Activated CD4-positive, alpha-beta T cell treated with anti-CD3 and anti-CD28 coated beads for 1 hour (primary cell): ENCODE data around the gene TMF1.

Experiments used
- DNase-seq: peaks from one replicate; pipeline ENCODE4 v3.0.0-alpha.2; 2020

Gene TMF1

DNA sequence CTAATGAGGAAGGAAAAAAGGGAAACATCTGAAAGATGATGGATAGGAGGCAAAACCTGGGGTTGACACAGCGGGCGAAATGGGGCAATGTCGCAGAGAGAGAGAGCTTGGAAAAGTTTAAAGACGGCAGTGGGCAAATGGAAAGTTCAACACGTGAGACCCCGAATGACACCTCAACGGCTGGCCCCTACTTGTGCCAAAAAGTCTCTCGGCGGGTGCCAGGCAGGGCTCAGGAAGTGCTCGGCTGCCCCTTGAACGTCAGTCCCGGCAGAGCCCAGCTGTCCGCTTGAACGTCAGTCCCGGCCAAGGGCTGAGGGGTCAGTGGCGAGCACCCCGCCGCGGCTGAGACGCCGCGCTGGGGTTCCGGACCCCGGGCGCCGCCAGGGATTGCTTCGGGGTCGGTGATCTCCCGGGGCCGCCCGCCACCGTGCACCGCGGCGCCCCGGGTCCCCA, 39.3 kb downstream of the TMF1 start:
- no peak for DNase-seq

DNA sequence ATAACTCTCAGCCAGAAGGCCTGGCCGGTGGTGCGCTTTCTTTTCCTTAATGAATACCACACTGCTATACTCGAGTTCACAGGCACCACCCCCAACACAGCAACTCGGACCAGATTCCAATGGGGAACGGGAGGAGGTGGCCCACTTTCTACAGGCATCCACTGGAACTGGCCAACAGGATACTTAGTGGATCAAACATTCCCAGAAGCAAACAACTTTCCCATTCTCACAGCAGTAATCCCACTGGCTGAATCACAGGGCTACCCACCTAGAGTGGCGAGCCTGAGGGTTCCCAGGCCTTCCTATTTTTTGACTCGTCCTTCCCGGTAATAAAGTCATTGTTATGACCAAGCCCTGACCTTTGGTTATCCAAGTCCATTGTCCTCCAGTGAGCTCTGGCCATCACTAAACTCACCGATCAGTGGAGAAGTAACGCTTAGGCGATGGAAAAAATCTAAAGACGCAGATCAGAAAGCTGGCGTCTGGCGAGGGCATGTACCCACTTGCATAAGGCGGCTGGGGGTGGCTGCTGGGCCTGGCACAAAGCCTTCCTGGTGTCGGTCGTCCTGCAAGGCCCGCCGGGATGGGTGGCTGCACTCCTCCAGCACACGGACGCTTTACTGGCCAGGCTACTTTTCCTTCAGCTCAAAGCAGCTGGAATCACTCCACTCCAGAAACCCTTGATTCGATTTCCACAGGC, 39.9 kb downstream of the TMF1 start:
- DNase-seq = no peak

DNA sequence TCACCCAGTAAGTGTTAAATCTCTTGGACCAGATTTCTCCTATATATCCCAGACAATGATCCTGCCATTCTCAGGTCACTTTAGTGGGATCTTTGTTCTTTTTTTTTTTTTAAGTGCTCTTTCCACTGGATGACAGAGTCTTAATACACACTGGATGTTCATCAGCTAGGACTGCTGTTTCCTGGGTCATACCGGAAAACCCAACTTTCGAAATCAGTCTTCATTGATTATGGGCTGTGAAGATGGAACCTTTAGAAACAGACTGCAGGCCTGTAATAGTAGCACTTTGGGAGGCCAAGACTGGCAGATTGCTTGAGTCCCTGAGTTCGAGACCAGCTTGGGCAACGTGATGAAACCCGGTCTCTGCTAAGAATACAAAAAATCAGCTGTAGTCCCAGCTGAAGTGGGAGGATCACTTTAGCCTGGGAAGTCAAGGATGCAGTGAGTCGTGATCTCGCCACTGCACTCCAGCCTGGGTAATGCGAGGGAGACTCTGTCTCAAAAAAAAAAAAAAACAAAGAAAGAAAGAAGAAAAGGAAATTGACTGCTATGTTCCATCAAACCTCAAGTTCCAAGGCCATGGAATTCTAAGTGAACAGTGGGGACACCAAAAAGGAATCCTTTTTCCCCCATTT, 40.9 kb downstream of the TMF1 start:
- no peak for DNase-seq

DNA sequence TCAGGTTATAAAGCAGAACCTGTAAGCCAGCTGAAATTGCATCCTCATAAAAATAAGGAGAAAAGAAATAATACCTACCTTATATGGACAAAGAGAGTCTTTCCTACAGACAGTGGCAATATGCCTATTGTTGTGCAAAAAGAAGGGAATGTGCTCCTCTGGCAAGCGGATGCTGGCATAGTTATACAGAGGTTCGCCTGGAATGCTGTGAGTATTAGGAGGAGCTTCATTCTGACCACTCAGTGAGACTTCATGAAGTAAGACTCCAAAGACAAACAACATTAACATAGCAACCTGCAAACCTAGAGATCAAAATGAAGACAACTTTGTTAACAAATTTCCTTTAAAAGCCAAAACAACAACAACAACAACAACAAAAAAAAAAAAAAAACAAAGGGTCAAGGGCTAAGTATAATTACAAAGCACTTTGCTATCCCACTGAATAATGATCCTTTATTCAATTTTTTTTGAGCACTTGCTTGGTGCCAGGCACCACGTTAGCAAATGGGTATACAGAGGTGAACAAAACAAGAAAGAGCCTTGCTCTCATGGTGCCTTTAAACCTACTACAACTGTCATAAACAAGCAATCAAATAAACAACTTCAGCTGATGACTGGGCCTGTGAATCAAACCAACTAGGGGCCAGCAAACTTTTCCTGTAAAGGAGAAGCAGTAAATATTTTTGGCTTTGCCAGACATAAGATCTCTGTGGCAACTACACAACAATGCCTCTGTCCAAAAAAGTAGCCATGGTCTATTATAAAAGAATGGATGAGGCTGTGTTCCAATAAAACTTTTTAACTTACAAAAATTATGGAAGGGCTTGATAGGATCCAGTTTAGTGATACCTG, 42.3 kb downstream of the TMF1 start:
- no peak for DNase-seq

DNA sequence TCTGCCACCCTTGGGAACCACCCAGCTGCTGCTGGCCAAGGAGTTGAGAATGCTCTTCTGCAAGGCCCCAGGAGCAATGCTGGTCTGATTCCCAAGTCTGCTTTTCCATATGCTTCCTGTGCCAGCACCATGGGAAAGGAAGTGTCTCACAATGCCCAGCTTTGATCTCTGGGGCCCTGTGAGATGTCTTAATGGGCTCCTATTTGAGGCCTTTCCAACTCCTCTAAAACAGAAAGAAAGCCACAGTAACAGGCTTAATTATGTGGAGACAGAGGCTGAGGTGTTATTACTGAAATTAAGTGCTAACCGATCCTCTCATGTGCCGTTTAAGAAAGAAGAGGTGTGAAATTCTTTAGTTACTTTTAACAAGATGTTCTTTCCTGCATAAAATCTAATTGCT, 43.2 kb downstream of the TMF1 start:
- no peak for DNase-seq

GRCh38 chr3:69005791-69006482, 46.2 kb downstream of the TMF1 start:
- no peak for DNase-seq

GRCh38 chr3:69005071-69005790, 46.9 kb downstream of the TMF1 start:
- no peak for DNase-seq

DNA sequence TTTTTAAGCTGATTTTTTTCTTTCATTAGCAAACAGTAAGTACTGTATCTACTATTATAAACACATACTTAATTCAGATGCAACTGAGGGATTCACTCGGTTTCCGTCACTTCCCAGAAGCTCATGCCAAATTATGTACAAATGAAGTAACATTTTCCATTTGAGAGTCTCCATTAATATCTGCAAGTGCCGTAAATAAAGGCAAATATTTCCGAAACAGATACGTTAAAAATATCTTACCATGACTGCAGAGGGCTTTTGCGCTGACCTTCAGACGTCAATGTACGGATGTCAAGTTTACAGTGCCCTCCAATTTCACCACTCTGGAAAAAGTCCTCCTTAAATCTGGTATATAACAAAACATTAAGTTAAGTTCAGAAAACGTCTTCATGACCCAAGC, 48.0 kb downstream of the TMF1 start:
- no peak for DNase-seq

DNA sequence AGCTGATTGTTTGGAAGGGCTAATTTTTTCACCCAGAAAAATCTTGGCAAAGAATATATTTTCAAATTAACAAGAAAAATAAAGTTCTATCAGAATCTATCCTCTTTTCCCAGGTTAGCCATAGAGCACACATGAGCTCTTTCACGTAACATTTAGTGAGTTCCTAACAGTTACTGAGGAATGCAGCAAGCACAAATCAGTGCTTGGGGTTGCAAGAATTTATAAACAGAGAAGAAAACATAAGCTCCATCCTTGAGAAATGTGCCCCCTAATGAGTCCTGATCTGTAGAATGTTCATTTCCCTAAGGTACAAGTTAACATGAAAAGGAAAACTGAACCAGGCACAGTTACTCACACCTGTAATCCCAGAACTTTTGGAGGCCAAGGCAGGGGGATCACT, 52.5 kb downstream of the TMF1 start:
- DNase-seq = no peak

DNA sequence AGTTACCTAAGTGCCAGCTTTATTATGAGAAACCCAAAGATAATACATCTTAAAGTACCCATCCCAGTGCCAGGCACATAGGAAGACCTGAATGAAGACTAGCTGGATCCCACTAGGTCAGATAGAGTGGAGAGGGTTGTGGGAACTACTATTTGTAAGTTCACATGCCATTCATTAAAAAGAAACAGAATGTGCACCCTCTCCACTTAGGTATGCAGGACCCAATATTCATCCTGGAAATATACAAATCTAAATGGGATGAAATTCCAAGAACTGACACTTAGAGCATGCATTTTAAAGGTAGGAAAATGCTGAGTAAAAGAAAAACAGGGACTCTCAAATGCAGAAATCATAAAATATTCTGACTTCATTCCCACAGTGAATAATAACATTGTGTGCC, 53.0 kb downstream of the TMF1 start:
- DNase-seq = no peak

DNA sequence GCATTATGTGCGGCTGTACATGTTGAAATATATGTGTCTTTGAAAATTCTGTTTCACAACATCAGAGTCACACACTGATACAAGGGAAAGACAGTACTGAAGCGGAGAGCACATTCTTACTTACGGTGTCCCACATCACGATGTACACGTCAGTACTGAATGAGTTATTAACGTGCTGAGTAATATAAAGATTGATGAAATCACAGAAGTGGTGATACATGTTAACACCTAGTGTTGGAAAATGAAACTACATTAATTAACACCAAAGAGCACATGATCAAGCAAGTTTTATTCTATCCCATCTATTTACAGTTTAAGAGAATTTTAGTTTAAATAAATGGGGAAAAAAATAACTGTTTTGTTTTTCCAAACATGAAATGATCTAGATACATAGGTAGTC, 54.2 kb downstream of the TMF1 start:
- DNase-seq = no peak

- no peak for DNase-seq
Observed at GRCh38 chr3:68996356-68996995, 55.7 kb downstream of the TMF1 start.

GRCh38 chr3:68988740-68989139, 63.4 kb downstream of the TMF1 start:
- no peak for DNase-seq

DNA sequence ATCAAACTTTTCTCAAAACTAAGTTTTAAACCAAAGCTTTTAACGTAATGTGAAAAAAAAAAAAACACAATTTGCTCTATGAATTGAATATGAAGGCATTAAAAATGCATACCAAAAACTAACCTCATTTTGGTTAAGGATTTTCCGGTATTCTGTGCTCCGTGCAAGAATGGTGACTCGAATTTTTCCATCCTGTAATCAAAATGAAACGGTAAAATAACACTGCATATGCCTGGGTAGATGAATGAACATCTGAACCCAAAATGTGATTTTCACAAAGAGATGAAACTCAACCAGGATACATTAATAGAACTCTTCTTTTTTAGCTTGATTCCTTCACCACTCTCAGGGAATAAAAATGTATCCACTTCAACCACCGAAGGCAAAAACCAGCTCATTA, 64.8 kb downstream of the TMF1 start:
- no peak for DNase-seq

GRCh38 chr3:68986496-68987208, 65.5 kb downstream of the TMF1 start:
- DNase-seq = no peak

- no peak for DNase-seq
Observed at GRCh38 chr3:68985146-68985790, 66.9 kb downstream of the TMF1 start.

DNA sequence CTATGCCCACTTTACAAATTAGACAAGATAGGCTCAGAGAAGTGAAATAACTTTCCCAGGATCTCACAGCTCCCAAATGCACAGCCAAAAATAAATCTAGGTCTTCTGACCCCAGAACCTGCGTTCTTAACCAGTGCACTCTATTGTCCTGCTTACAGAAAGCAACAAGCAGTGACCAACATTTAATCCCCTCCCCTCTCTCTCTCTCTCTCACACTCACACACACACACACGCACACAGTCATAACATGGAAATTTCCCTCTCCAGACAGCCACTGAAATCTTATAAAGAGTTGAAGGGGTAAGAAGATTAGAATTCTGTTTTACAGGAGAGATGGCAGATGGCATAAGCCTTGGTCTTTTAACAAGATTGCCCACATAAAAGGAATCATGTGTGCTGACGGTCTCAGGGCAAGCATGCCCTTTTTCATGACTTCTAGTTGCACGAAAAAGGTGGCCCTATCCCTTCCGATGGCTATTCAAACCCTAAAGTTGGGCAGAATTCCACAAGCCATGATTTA, 68.1 kb downstream of the TMF1 start:
- no peak for DNase-seq

DNA sequence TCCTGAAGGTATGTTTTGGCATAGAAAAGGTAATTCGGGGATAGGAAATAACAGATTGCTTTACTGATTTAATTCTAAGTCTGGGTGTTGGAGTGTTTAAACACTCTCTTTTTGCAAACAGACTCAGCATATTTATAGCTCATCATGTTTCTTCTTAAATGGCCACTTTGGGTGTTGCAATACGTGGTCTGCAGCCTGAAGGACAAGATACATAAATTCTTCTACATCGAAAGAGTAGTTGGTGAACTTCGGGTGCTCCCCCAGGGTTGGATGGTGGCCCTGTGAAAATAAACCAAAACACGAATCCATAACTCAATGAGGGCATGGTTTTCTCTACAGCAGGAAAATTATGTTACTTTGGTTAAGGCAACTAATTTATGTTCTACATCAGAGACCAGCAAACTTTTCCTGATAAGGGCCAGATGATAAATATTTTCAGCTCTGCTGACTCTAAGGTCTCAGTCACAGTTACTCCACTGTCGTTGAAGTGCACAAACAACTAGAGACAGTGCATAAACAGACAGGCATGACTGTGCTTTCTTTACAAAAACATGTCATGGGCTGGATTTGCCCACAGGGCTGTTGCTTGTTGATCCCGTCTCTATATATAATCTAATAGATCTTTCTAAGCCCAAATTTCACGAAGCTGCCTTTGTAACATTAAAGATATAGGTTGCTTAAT, 74.5 kb downstream of the TMF1 start:
- DNase-seq = no peak

DNA sequence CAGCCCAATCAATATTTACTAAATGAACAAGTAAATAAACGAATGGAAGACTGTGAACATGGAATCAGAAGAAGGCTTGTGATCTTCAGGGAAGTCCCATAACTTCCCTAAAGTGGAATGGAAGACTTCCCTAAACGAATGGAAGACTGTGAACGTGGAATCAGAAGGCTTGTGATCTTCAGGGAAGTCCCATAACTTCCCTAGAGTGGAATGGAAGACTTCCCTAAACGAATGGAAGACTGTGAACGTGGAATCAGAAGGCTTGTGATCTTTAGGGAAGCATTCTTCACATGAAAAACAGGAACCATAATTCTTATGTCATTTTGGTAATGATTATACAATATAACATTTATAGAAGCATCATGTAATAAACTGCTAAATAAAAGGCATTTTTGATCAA, 77.4 kb downstream of the TMF1 start:
- no peak for DNase-seq

DNA sequence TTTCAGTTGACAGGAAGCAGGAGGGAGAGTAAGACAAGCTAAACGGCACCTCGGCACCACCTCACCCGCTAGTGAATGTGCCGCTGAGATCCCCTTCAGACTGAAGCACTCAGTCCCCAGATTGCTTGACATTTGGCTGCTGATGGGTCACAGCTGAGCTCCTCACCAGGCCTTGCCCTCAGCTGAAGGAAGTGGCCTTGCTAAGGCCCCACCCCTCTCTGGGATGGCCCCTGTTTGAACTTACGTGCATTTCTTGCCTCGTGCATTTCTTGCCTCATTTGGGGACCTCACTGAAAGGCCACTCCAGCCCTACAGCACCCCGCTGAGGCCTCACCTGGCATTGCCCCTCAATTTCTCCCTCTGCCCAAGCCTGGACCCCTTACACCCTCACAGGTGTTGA, 78.5 kb downstream of the TMF1 start:
- no peak for DNase-seq
